PC-9 (cell line): ENCODE data around the gene TBX21. TPM values are rescaled to one million over a fixed set of nuclear protein-coding genes. Genes with fewer than 3 reads are reported as not detected.
A peak's percentile ranks its signal among the peaks of the same experiment; 100 is the strongest.

Experiments
- BruUV-seq: library from RNA; stranded (reverse); fragments of 400-500 nt; replicated peaks from 2 replicates; lab custom pipeline; 2021; lab: Mats Ljungman, UMichigan
- CTCF ChIA-PET: fragments of 300-600 bp; sonication (Branson Sonifier 250); formaldehyde crosslinking; loops from one replicate; lab custom pipeline; 2022; ENCODE audit warnings: antibody characterized with exemption; lab: Charles Lee
- POLR2A ChIA-PET: fragments of 300-600 bp; sonication (Branson Sonifier 250); formaldehyde crosslinking; loops from one replicate; lab custom pipeline; 2022; ENCODE audit warnings: antibody characterized with exemption; ENCODE audit not compliant: unreplicated experiment; lab: Charles Lee
- DNase-seq, 2 experiments: peaks; one replicate each; pipeline versions ENCODE4 v3.0.0 to v3.0.0-alpha.2; 2015 to 2022; ENCODE audit warnings: mixed read lengths in 1 of 2
- H2AFZ ChIP-seq: fragments of 200-600 bp; sonication (generic); 2 replicates; pipeline ENCODE4 v1.8.1; 2017; ENCODE audit warnings: antibody characterized with exemption
- H3F3A ChIP-seq: fragments of 200-600 bp; sonication (generic); 2 replicates; pipeline ENCODE4 v1.8.1; 2017; ENCODE audit warnings: antibody characterized with exemption, mild to moderate bottlenecking, low read depth; ENCODE audit not compliant: insufficient read depth
- H3K27ac ChIP-seq: fragments of 200-600 bp; sonication (generic); 2 replicates; pipeline ENCODE4 v1.6.1; 2016; ENCODE audit warnings: mixed run types
- H3K27me3 ChIP-seq: fragments of 200-600 bp; sonication (generic); 2 replicates; pipeline ENCODE4 v1.6.1; 2016; ENCODE audit warnings: low read depth, mixed run types; ENCODE audit not compliant: insufficient read depth
- H3K36me3 ChIP-seq: fragments of 200-600 bp; sonication (generic); 2 replicates; pipeline ENCODE4 v1.6.1; 2016; ENCODE audit warnings: low read depth, mixed run types
- H3K4me1 ChIP-seq: fragments of 200-600 bp; sonication (generic); replicated peaks from 2 replicates; pipeline ENCODE4 v1.6.1; 2016; ENCODE audit warnings: mixed run types; ENCODE audit not compliant: insufficient read depth
- H3K4me2 ChIP-seq: fragments of 200-600 bp; sonication (generic); 2 replicates; pipeline ENCODE4 v1.6.1; 2017; ENCODE audit warnings: mixed run types
- H3K4me3 ChIP-seq: fragments of 200-600 bp; sonication (generic); 2 replicates; pipeline ENCODE4 v1.6.1; 2016; ENCODE audit warnings: mixed run types
- H3K79me2 ChIP-seq: fragments of 200-600 bp; sonication (generic); 2 replicates; pipeline ENCODE4 v1.6.1; 2017; ENCODE audit warnings: low read depth, mixed run types
- H3K9me2 ChIP-seq: fragments of 200-600 bp; sonication (generic); 2 replicates; pipeline ENCODE4 v1.8.1; 2017; ENCODE audit warnings: mild to moderate bottlenecking; ENCODE audit not compliant: insufficient read depth
- H3K9me3 ChIP-seq: fragments of 200-600 bp; sonication (generic); 2 replicates; pipeline ENCODE4 v1.8.1; 2016; ENCODE audit warnings: low read depth; ENCODE audit not compliant: insufficient read depth
- H4K20me1 ChIP-seq: fragments of 200-600 bp; sonication (generic); 2 replicates; pipeline ENCODE4 v1.8.1; 2017; ENCODE audit not compliant: insufficient read depth
- CTCF ChIP-seq: fragments of 200-600 bp; sonication (generic); conservative IDR thresholded peaks from 2 replicates; pipeline ENCODE4 v1.6.1; 2017; ENCODE audit warnings: mixed run types, antibody characterized with exemption, mild to moderate bottlenecking, moderate library complexity
- EZH2 ChIP-seq: fragments of 200-600 bp; sonication (generic); IDR thresholded peaks from 2 replicates; pipeline ENCODE4 v1.8.0; 2017; ENCODE audit warnings: antibody characterized with exemption, low read depth
- intact Hi-C: fragments of 100-400 bp; cut with micrococcal nuclease; formaldehyde crosslinking; loops from one replicate; pipeline ENCODE4 v1.10.0; 2022; ENCODE audit not compliant: unreplicated experiment
- total RNA-seq: library from RNA; stranded (reverse); gene quantifications from 2 replicates; pipeline ENCODE4 v1.2.3, GENCODE V29; 2021

Gene TBX21
- total RNA-seq, 1 experiment from 2014 or later, result not detected

GRCh38 chr17:47721725-47722124, 11.3 kb upstream of the TBX21 start:
- BruUV-seq, result no TSS peak
- peak overlapping the region; percentile 11; the same call in 1 of the 2 replicates for H3K4me3 ChIP-seq
- H3K9me2 ChIP-seq, result no peaks in the 10 kb centered on the region
- ChIA-PET CTCF (interaction anchor here (0.6 kb wide), 1 partner anchor 177 kb away, joined by 3 read pairs; no protein-coding TSS in a partner anchor), POLR2A (no interaction called here)
- intact Hi-C loops, result no loop called here
- H2AFZ ChIP-seq, result no peak overlapping the region
- H3K27me3 ChIP-seq, result no peaks in the 10 kb centered on the region
- no peaks in the 10 kb centered on the region for H3K79me2 ChIP-seq
- no peak for TF ChIP-seq CTCF
- no peak for TF ChIP-seq EZH2
- no peaks in the 10 kb centered on the region for H3K9me3 ChIP-seq
- H4K20me1 ChIP-seq, result no peaks in the 10 kb centered on the region
- no peak overlapping the region for H3K27ac ChIP-seq
- no peaks in the 10 kb centered on the region for H3K36me3 ChIP-seq
- DNase-seq, result no peak
- peaks cover 17% of the 10 kb centered on the region for H3F3A ChIP-seq
- peaks cover 45% of the 10 kb centered on the region for H3K4me1 ChIP-seq
- peak overlapping the region; percentile 70 for H3K4me2 ChIP-seq

DNA sequence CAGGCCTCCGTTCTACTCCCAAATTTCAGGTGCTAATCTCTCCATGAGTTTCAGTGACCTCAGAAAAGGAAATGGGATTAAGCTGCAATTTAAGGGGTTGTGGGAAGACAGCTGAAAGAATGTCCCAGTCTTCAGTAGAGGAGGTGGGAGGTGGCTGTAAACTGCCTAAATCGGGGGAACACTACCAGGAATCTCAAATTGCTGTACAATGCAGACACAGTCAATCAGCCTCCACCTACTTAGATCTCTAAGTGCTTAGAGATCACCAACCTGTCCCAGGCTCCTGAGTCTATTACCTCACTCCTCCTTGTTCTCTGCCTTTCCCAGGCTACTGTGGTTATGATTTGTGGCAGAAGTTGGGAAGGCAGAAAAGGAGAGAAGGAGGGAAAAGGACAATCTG, 8.3 kb upstream of the TBX21 start:
- Histone ChIP-seq H3K4me2 (no peak overlapping the region), H4K20me1 (no peaks in the 10 kb centered on the region), H3K9me3 (no peaks in the 10 kb centered on the region), H3K36me3 (no peaks in the 10 kb centered on the region), H3K4me3 (no peak overlapping the region), H3F3A (peaks cover 9% of the 10 kb centered on the region), H3K9me2 (no peaks in the 10 kb centered on the region), H3K79me2 (no peaks in the 10 kb centered on the region), H3K27ac (no peak overlapping the region), H3K4me1 (peaks cover 25% of the 10 kb centered on the region), H3K27me3 (peaks cover 13% of the 10 kb centered on the region), H2AFZ (no peak overlapping the region)
- ChIA-PET CTCF (interaction anchor here (0.6 kb wide), 1 partner anchor 25 kb away, joined by 11 read pairs; no protein-coding TSS in a partner anchor), POLR2A (no interaction called here)
- TF ChIP-seq EZH2 (no peak), CTCF (no peak)
- intact Hi-C loops, result no loop called here
- BruUV-seq, result no TSS peak
- no peak for DNase-seq

DNA sequence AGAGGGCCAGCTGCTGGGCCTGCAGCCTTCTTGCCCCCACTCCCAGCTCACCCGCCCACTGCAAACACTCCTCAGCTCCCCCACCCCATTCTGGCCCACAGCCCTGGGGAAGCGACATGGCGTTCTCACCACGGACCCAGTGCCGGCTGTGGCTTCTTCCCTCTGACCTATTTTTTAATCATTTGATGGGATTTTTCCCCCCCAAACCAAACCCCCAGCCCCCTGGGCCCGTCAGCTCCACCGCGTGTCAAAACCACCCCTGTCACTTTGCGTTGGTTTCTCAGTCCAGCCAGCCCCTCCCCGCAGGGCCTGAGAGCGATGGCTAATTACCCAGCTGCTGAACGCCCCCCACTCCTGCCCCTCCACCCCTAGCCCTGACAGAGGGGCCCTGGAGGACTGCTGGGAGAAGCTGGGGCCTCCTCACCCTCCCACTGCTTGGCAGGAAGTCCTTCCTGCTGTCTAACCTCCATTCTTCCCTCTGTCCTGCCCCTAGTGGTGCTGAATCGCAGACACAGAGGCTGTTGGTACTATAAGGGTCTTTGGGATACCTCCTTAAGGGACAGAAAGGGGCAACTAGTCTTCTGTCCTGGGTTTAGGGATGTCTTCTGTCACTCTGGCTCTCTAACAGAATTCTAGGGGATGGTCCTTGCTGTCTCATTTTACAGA, 7.5 kb upstream of the TBX21 start:
- DNase-seq, result no peak
- no TSS peak for BruUV-seq
- CTCF ChIA-PET, result no interaction called here
- H3F3A ChIP-seq, result peaks cover 2% of the 10 kb centered on the region
- H3K79me2 ChIP-seq, result no peaks in the 10 kb centered on the region
- TF ChIP-seq CTCF (no peak), EZH2 (no peak)
- H2AFZ ChIP-seq, result no peak overlapping the region
- no peaks in the 10 kb centered on the region for H3K9me3 ChIP-seq
- H3K4me3 ChIP-seq, result no peak overlapping the region
- no peak overlapping the region for H3K4me2 ChIP-seq
- no peak overlapping the region for H3K27ac ChIP-seq
- H4K20me1 ChIP-seq, result no peaks in the 10 kb centered on the region
- POLR2A ChIA-PET, result no interaction called here
- H3K27me3 ChIP-seq, result peaks cover 21% of the 10 kb centered on the region
- H3K9me2 ChIP-seq, result no peaks in the 10 kb centered on the region
- no peaks in the 10 kb centered on the region for H3K36me3 ChIP-seq
- intact Hi-C loops, result no loop called here
- H3K4me1 ChIP-seq, result peaks cover 16% of the 10 kb centered on the region
